GM12865 (cell line): ENCODE results near the gene WDR93.
A peak's percentile ranks its signal among the peaks of the same experiment; 100 is the strongest.

Experiments used
- DNase-seq: peaks from one replicate; pipeline ENCODE4 v3.0.0; 2010; ENCODE audit warnings: low read depth
- H3K4me3 ChIP-seq: 2 replicates; pipeline ENCODE4 v1.5.1; 2011; ENCODE audit warnings: mild to moderate bottlenecking, low read depth, low read length, control low read depth
- TF ChIP-seq, protein P1 (sequence below): IDR thresholded peaks from 2 replicates; pipeline ENCODE4 v1.5.1; 2011; ENCODE audit warnings: low read length, control low read depth, low read depth, inconsistent platforms; ENCODE audit not compliant: insufficient read depth; ENCODE audit errors: missing control alignments

The WDR93 gene

GRCh38 chr15:89768071-89768500 is 77.5 kb downstream of the WDR93 start:
- H3K4me3 ChIP-seq: no peak overlapping the region
- no peak for DNase-seq
- TF ChIP-seq, protein P1, sequence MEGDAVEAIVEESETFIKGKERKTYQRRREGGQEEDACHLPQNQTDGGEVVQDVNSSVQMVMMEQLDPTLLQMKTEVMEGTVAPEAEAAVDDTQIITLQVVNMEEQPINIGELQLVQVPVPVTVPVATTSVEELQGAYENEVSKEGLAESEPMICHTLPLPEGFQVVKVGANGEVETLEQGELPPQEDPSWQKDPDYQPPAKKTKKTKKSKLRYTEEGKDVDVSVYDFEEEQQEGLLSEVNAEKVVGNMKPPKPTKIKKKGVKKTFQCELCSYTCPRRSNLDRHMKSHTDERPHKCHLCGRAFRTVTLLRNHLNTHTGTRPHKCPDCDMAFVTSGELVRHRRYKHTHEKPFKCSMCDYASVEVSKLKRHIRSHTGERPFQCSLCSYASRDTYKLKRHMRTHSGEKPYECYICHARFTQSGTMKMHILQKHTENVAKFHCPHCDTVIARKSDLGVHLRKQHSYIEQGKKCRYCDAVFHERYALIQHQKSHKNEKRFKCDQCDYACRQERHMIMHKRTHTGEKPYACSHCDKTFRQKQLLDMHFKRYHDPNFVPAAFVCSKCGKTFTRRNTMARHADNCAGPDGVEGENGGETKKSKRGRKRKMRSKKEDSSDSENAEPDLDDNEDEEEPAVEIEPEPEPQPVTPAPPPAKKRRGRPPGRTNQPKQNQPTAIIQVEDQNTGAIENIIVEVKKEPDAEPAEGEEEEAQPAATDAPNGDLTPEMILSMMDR: no peak

DNA sequence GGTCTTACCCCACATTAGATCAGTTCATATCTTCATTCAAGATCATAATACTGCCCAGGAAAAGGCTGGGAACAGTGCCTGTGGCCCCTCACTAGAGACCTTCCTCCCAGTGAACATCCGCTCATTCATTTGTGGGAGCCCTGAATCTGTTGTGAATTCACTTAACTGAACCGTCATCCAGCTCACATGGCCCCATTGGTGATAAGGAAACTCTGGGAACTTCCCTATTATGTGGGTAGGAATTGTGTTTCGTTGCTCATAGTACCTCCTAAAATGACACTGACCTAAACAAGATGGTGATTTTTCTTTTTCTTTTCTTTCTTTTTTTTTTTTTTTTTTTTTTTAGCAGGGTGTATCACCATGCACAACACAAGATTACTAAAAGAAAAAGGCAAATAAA is 78.8 kb downstream of the WDR93 start:
- TF ChIP-seq, protein P1: no peak
- H3K4me3 ChIP-seq: no peak overlapping the region
- DNase-seq: no peak

DNA sequence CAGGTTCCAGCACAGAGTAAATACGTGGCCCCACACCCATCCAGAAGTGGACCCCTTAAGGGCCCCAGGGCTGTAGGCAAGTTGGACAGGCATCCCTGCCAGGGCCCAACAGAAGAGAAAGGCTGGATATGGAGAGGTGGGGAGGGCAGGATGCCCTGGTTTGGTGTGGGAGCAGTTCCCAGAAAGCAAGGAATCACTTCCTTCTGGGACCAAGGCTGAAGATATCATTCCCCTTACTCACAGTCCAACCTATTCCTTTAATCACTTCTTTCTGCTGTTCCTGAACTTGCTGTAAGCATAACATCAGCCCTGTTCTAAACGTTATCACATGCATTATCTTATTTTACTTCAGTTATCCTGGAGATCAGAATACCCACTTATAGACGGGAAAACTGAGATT is 79.4 kb downstream of the WDR93 start:
- H3K4me3 ChIP-seq: no peak overlapping the region
- no peak for DNase-seq
- TF ChIP-seq, protein P1: no peak

GRCh38 chr15:89772932-89773583 is 82.4 kb downstream of the WDR93 start:
- H3K4me3 ChIP-seq: no peak overlapping the region
- TF ChIP-seq, protein P1: peak; percentile 35
- DNase-seq: peak; percentile 24

DNA sequence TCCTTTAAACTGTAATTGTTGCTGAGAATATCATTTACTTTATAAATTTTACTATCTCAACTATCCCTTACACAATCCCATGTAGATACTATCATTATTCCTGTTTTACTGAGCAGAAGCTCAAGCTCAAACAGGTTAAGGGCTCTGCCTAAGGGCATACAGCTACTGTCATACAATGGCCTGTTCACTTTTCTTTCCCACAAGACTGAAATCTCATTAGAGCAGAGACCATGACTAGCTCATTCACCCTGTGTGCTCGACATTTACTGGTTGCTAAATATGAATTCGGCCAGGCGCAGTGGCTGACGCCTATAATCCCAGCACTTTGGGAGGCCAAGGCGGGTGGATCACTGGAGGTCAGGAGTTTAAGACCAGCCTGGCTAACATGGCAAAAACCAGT is 83.9 kb downstream of the WDR93 start:
- DNase-seq: no peak
- TF ChIP-seq, protein P1: no peak
- H3K4me3 ChIP-seq: no peak overlapping the region

GRCh38 chr15:89775815-89776214 is 85.2 kb downstream of the WDR93 start:
- TF ChIP-seq, protein P1: no peak
- H3K4me3 ChIP-seq: no peak overlapping the region
- no peak for DNase-seq
